ENCODE results near the gene STAB2.
A peak's percentile ranks its signal among the peaks of the same experiment; 100 is the strongest.

Gene STAB2

GRCh38 chr12:103697971-103698751, 111.1 kb downstream of the STAB2 start:
- no peak for DNase-seq

GRCh38 chr12:103698752-103699560, 111.9 kb downstream of the STAB2 start:
- no peak for DNase-seq

- no peak for DNase-seq
These were observed 118.0 kb downstream of the STAB2 start for GRCh38 chr12:103705098-103705497.

DNA sequence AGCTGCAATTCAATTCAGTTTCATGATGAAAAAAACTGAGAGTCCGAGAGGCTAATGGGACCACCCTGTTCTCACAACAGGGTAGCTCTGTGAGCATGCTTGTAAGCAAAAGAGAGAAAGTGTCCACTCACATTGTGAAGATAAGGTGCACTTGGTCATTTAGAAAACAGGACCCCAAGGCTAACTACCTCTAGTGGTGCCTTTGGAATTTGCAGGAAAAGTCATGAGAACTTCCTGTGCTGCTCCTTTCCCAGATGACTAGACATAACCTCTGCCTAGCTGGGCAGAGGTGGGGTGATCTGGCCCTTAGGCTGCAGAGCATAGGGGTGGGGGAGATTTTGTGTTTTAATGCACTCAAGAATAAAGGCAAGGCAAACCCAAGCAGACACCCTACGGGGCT, 118.9 kb downstream of the STAB2 start:
- no peak for DNase-seq

DNA sequence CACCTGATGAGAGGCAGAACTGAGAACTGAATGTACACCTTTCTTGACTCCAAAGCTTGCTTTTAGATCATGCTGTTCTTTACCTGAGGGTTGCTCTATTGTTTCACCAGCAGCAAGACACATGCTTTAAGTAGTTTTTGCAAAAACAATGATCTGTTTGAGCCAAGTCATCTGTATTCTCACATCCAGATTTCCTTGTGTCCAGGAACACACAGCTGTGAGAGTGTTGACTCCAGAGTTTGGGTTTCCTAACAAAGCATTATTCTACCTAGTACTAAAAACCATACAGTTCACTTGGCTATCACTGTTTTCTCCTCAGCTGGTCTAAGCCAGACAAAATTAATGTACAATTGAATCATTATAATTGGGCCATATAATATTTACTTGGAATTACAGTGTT, 120.4 kb downstream of the STAB2 start:
- DNase-seq: no peak

GRCh38 chr12:103710544-103710943, 123.5 kb downstream of the STAB2 start:
- DNase-seq: no peak

- no peak for DNase-seq
These were observed 125.1 kb downstream of the STAB2 start for GRCh38 chr12:103712216-103712615.

DNA sequence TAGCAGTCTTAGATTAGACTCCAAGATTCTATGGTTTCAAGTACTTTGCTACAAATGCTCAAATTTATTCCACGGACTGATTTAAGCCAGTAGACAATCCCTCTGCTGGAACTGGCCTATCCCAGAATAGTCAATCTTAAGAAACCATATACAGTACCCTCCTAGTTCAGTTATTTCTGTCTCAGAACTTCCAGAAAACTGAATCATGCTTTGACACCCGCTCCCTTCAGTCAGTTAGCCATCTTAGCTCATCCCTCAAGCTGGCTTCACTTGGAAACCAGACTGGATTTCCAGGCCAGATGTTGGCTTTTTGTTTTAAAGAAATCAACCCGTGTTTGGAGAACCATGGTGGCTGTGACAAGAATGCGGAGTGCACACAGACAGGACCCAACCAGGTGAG, 128.4 kb downstream of the STAB2 start:
- no peak for DNase-seq

DNA sequence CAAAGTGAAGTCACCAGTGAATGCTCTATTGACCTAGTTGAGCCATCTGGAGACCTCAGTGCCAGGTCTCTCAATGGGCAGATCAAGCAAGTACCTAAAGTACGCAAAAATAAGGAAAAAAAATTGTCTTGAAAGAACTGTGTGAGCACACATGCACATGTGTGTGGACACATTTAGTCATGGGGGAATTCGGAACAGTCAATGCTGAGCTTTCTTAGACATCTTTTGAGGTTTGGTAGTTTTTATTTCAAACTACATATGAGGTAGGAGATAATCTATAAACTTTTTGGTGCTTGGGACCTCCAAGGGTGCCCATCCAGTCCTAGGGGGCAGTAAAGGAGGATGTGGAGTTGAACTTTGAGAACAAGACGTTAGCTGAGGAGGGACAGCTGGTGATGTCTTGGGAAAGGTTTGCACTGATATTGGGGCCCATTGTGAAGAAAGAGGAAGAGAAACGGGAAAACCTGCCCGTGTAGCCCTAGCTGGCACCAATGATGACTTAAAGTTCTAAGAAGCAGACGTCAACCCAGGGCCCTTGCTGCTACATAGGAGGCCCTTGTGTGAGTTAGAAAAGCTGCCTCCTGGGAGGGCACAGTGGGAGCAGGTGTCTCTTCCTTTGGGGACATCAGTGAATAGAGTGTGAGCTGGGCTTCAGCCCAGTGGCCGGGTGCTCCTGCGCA, 129.6 kb downstream of the STAB2 start:
- DNase-seq: no peak

DNA sequence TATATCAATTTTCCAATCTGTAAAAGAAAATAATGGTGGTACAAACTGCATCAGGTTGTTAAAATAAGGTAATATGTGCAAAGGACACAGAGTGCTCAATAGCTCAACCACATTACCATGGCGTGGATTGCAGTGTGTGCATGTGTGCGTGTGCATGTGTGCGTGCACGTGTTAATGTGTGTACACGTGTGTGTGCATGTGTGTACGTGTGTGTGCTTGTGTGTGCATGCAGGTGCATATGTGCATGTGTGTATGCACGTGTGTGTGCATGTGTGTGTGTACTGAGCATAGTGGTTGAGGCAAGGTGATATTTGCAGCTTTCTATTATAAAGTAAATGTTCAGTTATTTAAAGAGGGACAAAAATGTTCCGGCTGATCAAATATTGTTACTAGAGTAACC, 138.3 kb downstream of the STAB2 start:
- DNase-seq: no peak

GRCh38 chr12:103727638-103728037, 140.6 kb downstream of the STAB2 start:
- no peak for DNase-seq

DNA sequence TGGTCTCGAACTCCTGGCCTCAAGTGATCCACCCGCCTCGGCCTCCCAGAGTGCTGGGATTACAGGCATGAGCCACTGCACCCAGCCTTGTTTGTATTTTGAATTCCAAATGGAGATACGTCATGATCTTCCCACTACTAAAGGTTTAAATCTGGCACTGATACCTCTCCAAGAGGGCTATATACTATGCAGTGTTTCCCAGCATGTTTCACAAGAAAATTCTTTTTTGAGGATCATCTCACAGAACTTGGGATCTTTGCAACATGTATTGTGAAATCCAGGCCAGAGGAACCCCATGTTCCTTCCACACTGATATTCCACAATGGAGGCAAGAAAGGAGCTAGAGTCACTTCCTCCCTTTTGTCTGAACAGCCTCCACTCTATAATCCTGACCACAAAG, 141.2 kb downstream of the STAB2 start:
- DNase-seq: no peak

GRCh38 chr12:103729499-103729898, 142.4 kb downstream of the STAB2 start:
- no peak for DNase-seq

- no peak for DNase-seq
These were observed 144.5 kb downstream of the STAB2 start for GRCh38 chr12:103731539-103731938.

DNA sequence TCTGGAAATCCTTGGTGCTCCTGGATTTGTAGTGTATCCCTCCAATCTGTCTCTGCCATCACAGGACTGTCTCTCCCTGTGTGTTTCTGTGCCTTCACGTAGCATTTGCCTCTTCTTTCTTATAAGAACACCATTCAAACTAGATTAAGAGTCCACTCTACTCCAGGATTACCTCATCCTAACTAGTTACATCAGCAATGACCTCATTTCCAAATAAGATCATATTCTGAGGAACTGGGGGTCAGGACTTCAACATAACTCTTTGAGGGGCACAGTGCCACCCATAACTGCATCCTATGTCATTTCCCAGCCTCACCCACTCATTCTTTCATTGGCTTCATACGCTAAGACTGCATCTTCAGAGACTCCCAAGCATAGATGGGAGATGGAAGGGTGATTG, 147.8 kb downstream of the STAB2 start:
- no peak for DNase-seq

DNA sequence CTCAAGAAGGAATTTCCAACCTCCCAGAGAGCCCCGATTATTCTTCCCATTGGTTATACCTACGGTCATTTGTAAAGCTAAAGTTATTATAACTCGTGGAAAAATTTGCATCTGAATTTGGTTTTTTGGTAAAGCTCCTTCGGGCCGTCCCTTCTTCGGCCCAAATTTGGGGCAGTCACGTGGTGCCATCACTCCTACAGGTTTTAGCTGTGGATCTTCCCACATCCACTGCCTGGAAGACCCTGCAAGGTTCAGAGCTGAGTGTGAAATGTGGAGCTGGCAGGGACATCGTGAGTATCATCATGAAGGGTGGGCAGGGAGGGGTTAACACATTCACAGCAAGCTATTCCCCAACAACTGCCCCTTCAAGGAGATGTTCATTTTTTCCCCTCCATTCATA, 148.2 kb downstream of the STAB2 start:
- no peak for DNase-seq

- no peak for DNase-seq
These were observed 149.5 kb downstream of the STAB2 start for GRCh38 chr12:103736572-103736971.

DNA sequence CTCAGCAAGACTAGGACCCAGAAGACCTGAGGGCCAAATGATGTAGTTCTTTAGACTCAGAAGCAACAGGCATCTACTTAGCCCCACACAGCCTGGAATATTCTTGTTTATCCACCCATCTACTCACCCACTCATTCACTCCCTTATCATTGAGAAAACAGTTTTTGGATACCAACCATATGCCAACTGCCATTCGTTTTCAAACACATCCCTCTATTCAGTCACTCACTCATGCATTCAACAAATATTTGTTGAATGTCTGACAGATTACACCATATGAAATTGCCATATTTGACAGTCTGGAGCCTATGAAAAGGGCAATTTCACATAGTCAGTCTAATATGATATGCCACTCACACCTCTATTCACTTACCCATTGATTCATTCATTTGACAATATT, 150.8 kb downstream of the STAB2 start:
- DNase-seq: no peak

GRCh38 chr12:103742349-103742932, 155.4 kb downstream of the STAB2 start:
- no peak for DNase-seq

GRCh38 chr12:103743788-103744187, 156.7 kb downstream of the STAB2 start:
- DNase-seq: no peak

- no peak for DNase-seq
These were observed 158.9 kb downstream of the STAB2 start for GRCh38 chr12:103745962-103746361.

DNA sequence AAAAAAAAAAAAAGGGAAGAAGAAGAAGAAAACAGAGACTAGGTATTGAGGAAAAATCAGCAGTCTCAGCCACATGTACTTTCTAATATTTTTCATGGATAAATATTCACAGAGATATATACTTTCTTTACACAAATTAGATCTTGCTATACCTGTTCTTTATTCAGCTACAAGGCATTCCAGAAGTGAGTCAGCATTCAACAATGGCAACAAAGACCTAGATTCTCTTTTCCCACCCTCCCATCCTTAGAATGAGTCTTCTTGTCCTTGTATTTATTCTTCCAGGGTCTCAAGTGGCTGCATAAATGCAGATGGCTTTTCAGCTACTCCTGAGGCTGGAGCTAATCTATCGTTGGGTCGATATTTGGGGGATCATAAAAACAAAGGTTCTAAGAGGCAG, 160.9 kb downstream of the STAB2 start:
- peak; percentile 24 for DNase-seq

DNA sequence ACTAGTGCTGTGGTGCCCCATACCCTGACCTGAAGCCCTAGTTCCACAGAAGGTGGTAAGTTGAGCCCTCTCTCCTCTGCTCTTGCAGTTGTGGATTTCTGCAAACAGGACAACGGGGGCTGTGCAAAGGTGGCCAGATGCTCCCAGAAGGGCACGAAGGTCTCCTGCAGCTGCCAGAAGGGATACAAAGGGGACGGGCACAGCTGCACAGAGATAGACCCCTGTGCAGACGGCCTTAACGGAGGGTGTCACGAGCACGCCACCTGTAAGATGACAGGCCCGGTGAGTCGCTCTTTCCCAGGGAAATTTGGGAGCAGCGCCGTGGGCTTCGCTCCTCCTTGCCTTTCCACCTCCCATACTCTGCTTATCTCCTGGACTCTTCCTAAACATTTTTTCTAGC, 161.8 kb downstream of the STAB2 start:
- DNase-seq: no peak
